ENCODE results near the gene PER2.

PER2 gene

GRCh38 chr2:238227587-238228032, 60.8 kb downstream of the PER2 start:
- no peak for DNase-seq (ENCODE audit: low spot score)

- DNase-seq (ENCODE audit: low spot score) = no peak
These were observed 61.5 kb downstream of the PER2 start for GRCh38 chr2:238226698-238227586.

- no peak for DNase-seq (ENCODE audit: low spot score)
These were observed 62.3 kb downstream of the PER2 start for GRCh38 chr2:238225911-238226697.

GRCh38 chr2:238225121-238225520, 63.3 kb downstream of the PER2 start:
- no peak for DNase-seq (ENCODE audit: low spot score)

- no peak for DNase-seq (ENCODE audit: low spot score)
These were observed 63.9 kb downstream of the PER2 start for GRCh38 chr2:238224356-238225035.

GRCh38 chr2:238220892-238221521, 67.4 kb downstream of the PER2 start:
- peak; percentile 90 for DNase-seq (ENCODE audit: low spot score)

GRCh38 chr2:238220274-238220891, 68.0 kb downstream of the PER2 start:
- DNase-seq (ENCODE audit: low spot score) = no peak

GRCh38 chr2:238216651-238217184, 71.7 kb downstream of the PER2 start:
- DNase-seq (ENCODE audit: low spot score) = peak; percentile 97

GRCh38 chr2:238207006-238207405, 81.4 kb downstream of the PER2 start:
- DNase-seq (ENCODE audit: low spot score) = no peak

GRCh38 chr2:238203973-238204683, 84.3 kb downstream of the PER2 start:
- no peak for DNase-seq (ENCODE audit: low spot score)

GRCh38 chr2:238203094-238203972, 85.1 kb downstream of the PER2 start, which contains the start of gene ILKAP:
ILKAP (minus strand) TSS chr2:238203695; CDS start chr2:238203553, 142 bp downstream.
- DNase-seq (ENCODE audit: low spot score) = peak; percentile 91

- no peak for DNase-seq (ENCODE audit: low spot score)
These were observed 85.9 kb downstream of the PER2 start for GRCh38 chr2:238202326-238203093.

Data from putamen (tissue), 1 donor.